ENCODE results near the gene ANG.

DNA sequence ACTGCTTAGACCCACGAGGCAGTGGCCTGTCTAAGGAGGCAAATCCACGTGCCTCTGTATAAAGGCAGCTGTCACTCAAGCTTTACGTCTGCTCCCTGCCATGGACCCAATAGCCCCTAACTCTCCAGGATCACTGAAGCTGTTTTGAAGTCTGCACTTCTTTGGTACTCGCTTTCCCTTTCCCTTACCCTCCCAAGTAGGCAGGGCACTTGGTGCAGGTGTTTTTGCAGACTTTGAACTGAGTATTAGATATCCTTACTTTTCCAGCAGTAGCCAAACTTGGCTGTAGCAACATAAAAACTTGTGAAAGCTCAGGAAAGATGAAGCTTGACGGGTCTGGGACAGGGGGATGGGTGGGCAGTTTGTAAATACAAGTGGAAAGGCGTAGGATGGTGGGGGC is 29.2 kb upstream of the ANG start:
- TF ChIP-seq, protein P1, sequence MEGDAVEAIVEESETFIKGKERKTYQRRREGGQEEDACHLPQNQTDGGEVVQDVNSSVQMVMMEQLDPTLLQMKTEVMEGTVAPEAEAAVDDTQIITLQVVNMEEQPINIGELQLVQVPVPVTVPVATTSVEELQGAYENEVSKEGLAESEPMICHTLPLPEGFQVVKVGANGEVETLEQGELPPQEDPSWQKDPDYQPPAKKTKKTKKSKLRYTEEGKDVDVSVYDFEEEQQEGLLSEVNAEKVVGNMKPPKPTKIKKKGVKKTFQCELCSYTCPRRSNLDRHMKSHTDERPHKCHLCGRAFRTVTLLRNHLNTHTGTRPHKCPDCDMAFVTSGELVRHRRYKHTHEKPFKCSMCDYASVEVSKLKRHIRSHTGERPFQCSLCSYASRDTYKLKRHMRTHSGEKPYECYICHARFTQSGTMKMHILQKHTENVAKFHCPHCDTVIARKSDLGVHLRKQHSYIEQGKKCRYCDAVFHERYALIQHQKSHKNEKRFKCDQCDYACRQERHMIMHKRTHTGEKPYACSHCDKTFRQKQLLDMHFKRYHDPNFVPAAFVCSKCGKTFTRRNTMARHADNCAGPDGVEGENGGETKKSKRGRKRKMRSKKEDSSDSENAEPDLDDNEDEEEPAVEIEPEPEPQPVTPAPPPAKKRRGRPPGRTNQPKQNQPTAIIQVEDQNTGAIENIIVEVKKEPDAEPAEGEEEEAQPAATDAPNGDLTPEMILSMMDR (IDR thresholded peaks at IDR 0.05 in 2 of 3, conservative IDR thresholded peaks at IDR 0.05 in 1 of 3; ENCODE audit: borderline replicate concordance in 1 of 3, insufficient read depth in 1 of 3, low read depth in 2 of 3, low read length in 2 of 3) = no peak
- TF ChIP-seq TCF7L2 (IDR thresholded peaks at IDR 0.05; ENCODE audit: borderline replicate concordance, extremely low read depth, insufficient read depth, insufficient read length) (no peak), EGR1 (IDR thresholded peaks at IDR 0.05; ENCODE audit: low read depth) (no peak), ZNF274 (IDR thresholded peaks at IDR 0.05; ENCODE audit: low read depth, low read length) (no peak), CBX3 (IDR thresholded peaks at IDR 0.05; ENCODE audit: low read depth) (no peak), RAD21 (IDR thresholded peaks at IDR 0.05; ENCODE audit: low read depth) (no peak), EZH2phosphoT487 (IDR thresholded peaks at IDR 0.05; ENCODE audit: borderline replicate concordance) (no peak), POLR2A (IDR thresholded peaks at IDR 0.05; ENCODE audit: borderline replicate concordance, extremely low read depth, insufficient read depth, insufficient read length) (no peak), SIN3A (IDR thresholded peaks at IDR 0.05; ENCODE audit: low read depth) (no peak)
- TF ChIP-seq, protein P2, sequence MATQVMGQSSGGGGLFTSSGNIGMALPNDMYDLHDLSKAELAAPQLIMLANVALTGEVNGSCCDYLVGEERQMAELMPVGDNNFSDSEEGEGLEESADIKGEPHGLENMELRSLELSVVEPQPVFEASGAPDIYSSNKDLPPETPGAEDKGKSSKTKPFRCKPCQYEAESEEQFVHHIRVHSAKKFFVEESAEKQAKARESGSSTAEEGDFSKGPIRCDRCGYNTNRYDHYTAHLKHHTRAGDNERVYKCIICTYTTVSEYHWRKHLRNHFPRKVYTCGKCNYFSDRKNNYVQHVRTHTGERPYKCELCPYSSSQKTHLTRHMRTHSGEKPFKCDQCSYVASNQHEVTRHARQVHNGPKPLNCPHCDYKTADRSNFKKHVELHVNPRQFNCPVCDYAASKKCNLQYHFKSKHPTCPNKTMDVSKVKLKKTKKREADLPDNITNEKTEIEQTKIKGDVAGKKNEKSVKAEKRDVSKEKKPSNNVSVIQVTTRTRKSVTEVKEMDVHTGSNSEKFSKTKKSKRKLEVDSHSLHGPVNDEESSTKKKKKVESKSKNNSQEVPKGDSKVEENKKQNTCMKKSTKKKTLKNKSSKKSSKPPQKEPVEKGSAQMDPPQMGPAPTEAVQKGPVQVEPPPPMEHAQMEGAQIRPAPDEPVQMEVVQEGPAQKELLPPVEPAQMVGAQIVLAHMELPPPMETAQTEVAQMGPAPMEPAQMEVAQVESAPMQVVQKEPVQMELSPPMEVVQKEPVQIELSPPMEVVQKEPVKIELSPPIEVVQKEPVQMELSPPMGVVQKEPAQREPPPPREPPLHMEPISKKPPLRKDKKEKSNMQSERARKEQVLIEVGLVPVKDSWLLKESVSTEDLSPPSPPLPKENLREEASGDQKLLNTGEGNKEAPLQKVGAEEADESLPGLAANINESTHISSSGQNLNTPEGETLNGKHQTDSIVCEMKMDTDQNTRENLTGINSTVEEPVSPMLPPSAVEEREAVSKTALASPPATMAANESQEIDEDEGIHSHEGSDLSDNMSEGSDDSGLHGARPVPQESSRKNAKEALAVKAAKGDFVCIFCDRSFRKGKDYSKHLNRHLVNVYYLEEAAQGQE (IDR thresholded peaks at IDR 0.05; ENCODE audit: low read depth) = no peak
- TF ChIP-seq, protein P3, sequence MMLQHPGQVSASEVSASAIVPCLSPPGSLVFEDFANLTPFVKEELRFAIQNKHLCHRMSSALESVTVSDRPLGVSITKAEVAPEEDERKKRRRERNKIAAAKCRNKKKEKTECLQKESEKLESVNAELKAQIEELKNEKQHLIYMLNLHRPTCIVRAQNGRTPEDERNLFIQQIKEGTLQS (IDR thresholded peaks at IDR 0.05) = no peak
- TF ChIP-seq, protein P4, sequence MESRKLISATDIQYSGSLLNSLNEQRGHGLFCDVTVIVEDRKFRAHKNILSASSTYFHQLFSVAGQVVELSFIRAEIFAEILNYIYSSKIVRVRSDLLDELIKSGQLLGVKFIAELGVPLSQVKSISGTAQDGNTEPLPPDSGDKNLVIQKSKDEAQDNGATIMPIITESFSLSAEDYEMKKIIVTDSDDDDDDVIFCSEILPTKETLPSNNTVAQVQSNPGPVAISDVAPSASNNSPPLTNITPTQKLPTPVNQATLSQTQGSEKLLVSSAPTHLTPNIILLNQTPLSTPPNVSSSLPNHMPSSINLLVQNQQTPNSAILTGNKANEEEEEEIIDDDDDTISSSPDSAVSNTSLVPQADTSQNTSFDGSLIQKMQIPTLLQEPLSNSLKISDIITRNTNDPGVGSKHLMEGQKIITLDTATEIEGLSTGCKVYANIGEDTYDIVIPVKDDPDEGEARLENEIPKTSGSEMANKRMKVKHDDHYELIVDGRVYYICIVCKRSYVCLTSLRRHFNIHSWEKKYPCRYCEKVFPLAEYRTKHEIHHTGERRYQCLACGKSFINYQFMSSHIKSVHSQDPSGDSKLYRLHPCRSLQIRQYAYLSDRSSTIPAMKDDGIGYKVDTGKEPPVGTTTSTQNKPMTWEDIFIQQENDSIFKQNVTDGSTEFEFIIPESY (IDR thresholded peaks at IDR 0.05; ENCODE audit: extremely low read depth, insufficient replicate concordance, low read length) = no peak
